ENCODE data around the gene SPRR1B.
"Not testable (repeated sequence)": the region's sequence is repeated elsewhere in the genome, so short reads cannot be mapped to it uniquely, and the experiment has no call there.

The SPRR1B gene

DNA sequence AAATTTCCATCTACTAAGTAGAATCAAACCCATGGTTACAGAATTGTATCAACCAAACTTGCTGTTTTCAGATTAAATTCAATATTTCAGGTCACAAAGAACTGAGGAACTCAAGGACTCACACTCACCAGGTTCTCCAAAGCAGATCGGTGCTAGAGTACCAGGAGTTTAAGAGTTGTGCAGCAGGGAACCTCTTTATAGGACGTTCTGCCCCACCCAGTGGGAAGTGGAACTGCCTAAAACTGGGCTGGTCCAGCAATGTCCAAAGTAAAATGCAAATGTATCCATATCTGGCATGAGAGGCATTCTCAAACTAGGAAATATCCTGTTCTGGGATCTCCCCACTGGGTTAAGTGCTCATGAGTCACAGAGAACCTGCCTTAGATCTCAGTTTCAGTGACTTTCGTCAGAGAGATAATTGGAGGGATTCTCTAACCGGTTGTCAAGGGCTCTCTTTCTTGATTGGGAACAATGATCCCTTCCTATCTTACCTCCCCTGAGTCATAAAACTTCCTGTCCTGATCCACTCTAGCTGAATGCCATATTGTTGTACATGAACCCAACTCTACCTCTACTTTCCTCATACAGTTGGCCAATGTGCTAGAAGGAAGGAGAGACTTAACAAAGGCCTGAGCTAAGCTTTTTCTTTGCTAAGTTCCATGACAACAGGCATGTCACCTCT, 10.1 kb downstream of the SPRR1B start, which contains the start of gene SPRR2D:
Gene SPRR2D, minus strand, starts transcription at position 171 of the 682 bp plus-strand sequence. CDS start 774 bp downstream, outside the sequence.
- no peak for DNase-seq

DNA sequence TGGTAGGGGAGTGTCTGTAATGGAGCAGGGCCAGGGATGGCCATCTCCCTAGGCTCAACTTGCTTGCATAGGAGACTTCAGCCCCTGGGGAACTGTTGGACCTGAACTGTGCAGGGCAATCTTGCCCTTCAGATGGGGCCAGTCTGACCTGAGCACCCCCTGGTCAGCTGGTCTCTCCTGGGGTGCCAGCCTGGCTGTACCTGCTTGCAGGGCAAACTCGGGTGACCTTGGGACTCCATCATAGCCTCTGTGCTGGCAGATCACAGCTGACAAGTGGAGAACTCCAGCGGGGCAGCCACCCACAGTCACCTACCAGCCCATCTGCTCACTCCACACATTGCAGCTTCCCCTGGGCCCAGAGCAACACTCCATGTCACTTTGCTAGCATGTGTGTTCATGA, 18.2 kb downstream of the SPRR1B start:
- no peak for DNase-seq

DNA sequence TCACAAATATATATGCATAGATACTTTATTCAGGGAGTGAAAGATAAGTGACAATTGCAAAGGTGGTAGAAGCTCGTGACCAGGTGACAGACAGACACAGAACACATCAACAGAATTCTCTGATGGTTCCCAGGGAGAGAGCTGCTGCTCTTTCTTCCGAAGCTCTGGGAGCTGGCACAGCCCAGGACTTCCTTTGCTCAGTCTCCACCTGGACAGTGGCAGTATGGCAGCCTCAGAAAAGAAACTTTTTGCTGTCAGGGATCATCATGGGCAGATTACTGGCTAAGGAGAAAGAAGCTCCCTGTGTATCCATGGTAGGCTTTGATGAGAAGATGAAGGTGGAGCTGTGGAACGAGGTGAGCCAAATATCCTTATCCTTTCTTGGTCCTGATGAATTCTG, 25.1 kb downstream of the SPRR1B start:
- not testable (repeated sequence) for DNase-seq

DNA sequence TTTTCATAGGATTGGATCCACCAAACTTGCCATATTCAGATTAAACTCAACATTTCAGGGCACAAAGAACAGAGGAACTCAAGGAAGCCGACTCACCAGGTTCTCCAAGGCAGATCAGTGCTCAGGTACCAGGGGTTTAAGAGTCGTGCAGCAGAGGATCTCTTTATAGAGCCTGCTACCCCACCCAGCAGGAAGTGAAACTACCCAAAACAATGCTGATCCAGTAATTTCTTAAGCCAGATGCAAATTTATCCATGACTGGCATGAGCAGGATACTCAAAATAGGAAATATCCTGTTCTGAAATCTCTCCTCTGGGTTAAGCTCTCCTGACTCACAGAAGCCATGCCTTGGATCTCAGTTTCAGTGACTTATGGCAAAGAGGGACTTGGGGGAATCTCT, 26.4 kb downstream of the SPRR1B start, which contains the start of gene SPRR2A:
Gene SPRR2A, minus strand, starts transcription at position 138 of the 400 bp plus-strand sequence. CDS start 777 bp downstream, outside the sequence.
- no peak for DNase-seq

DNA sequence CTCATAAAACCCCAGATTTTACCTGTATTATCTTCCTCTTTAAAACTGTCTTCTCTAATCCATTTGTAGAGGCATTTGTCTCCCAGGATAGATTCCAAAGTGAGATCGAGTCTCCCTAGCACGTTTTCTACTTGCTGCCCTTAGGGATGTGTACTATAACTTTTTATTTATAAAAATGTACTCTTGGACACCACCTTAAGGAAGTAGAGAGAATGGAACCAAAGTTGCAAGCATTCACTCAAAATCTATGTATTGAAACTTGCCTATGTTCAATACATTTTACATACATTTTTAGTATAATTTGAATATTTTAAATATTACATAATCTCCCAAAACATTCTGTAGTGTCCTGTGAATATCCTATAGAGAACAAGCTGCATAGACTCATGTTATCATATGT, 27.2 kb downstream of the SPRR1B start:
- DNase-seq = no peak

DNA sequence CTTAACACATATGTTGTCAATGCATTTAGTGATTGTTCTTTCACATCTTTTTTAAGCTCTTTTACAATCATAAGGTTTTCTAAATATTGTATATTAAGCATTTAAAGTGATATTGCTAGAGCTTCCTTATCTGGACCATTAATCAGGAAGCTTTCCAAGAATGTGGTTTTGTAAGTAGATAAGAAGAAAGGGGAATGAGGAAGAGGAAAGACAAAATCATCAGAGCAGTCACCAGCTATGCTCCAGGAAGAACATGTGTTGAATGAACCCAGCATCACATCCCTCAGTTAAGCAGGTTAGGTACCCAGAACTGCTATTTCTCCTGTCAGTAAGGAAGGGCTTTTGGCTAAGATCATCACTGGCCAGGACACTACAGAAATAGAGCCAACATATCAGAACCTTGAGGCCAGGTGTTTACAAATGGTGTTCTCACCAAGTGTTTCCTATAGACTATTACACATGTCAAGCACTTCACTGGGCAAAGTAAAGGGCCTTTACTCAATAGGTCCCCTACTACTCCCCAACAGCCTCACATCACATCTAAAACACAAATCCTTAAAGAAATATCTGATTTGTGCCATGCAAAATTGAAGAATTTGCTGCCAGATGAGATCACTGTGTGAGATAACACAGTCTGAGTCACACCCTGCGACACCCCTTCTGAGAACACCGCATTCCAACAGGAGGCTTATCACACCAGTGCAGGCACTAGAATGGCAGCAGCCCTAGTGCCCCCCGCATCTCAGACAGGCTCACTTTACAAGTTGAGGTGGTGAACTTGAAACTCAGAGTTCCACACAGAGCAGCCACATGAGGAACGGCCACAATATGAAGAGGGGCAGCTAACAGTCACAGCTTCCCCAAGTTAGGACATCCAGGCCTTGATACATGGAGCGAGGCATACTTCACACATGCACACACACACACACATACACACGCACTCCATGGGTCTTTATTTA, 28.1 kb downstream of the SPRR1B start:
- no peak for DNase-seq

DNA sequence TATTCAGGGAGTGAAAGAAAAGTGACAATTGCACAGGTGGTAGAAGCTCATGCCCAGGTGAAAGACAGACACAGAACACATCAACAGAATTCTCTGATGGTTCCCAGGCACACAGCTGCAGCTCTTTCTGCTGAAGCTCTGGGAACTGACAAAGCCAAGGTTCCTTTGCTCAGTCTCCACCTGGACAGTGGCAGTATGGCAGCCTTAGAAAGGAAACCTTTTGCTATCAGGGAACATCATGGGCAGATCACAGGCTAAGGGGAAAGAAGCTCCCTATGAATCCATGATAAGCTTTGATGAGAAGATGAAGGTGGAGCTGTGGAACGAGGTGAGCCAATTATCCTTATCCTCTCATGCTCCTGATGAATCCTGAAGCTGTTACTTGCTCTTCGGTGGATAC, 39.2 kb downstream of the SPRR1B start:
- DNase-seq = no peak

DNA sequence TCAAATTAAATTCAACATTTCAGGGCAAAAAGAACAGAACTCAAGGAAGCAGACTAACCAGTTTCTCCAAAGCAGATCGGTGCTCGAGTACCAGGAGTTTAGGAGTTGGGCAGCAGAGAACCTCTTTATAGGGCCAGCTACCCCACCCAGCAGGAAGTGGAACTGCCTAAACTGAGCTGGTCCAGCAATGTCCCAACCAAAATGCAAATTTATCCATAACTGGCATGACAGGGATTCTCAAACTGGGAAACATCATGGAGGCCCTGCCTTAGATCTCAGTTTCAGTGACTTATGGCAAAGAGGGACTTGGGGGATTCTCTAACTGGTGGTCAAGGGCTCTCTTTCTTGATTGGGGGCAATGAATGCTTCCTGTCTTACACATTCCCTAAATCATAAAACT, 40.5 kb downstream of the SPRR1B start, which contains the start of gene SPRR2B:
Gene SPRR2B, minus strand, starts transcription at position 101 of the 400 bp plus-strand sequence. CDS start 772 bp downstream, outside the sequence.
- no peak for DNase-seq

DNA sequence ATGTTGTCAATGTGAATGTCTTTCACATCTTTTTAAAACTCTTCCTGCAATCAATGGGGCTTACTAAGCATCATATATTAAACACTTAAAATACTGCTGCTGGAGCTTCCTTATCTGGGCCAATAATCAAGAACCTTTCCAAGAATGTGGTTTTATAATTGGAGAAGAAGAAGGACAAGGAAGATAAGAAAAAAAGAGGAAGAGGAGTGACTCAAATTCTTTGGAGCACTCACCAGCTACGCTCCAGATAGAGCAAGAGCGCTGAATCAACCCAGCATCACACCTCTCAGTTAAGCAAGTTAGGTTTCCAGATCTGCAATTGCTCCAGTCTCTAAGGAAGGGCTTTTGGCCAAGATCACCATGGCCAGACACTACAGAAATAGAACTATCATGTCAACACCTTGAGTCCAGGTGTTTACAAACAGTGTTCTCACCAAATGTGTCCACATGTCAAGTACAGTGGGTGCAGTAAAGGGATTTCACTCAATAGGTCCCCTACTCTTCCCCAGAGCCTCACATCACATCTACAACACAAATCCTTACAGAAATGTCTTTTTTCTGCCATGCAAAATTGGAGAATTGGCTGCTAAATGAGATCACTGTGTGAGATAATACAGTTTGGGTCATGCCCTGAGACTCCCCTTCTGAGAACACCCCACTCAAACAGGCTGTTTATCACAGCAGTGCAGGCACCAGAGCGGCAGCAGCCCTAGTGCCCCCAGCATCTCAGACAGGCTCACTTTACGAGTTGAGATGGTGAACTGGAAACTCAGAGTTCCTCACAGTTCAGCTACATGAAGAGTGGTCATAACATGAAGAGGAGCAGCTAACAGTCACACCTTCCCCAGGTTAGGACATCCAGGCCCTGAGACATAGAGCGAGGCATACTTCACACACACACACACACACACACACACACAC, 42.1 kb downstream of the SPRR1B start:
- DNase-seq = no peak

DNA sequence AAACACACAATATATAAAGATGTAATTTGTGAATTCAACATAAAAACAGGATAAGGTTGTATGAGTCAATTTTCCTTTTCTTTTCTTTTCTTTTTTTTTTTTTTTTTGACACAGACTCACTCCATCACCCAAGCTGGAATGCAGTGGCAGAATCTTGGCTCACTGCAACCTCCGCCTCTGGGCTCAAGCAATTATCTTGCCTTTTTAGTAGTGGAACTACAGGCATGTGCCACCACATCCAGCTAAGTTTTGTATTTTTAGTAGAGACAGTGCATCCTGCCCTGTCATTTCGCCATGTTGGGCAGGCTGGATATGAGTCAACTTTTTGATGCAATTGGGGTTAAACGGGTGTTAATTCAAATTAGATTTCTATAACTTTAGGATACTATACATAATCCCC, 50.7 kb downstream of the SPRR1B start:
- DNase-seq = no peak
